ENCODE measurements around the gene TMEM223.
"Not testable (repeated sequence)": the region's sequence is repeated elsewhere in the genome, so short reads cannot be mapped to it uniquely, and the experiment has no call there.

- not testable (repeated sequence) for TF ChIP-seq CTCF, POLR2A (IDR thresholded peaks at IDR 0.05)
Measured at GRCh38 chr11:62749931-62750330, 41.9 kb downstream of the TMEM223 start.

Measured in adrenal gland (tissue), 5 donors.